Peyer's patch (tissue), 4 donors: ENCODE results near the gene KMT5B. TPM values are rescaled to one million over a fixed set of nuclear protein-coding genes. Genes with fewer than 3 reads are reported as not detected.

ENCODE experiments used
- DNase-seq, 3 donors: peaks; one replicate each; pipeline ENCODE4 v3.0.0-alpha.2; 2017 to 2019
- H3K27ac ChIP-seq, 4 donors: fragments of 200-600 bp; sonication (generic); one replicate each; pipeline ENCODE4 v1.5.1; 2016 to 2019
- H3K27me3 ChIP-seq, 2 donors: fragments of 200-600 bp; sonication (generic); one replicate each; pipeline ENCODE4 v1.5.1; 2019
- H3K36me3 ChIP-seq, 3 donors: fragments of 200-600 bp; sonication (generic); one replicate each; pipeline ENCODE4 v1.5.1; 2016 to 2019
- H3K4me1 ChIP-seq, 4 donors: fragments of 200-600 bp; sonication (generic); one replicate each; pipeline ENCODE4 v1.5.1; 2016 to 2019
- H3K4me3 ChIP-seq, 4 donors: fragments of 200-600 bp; sonication (generic); 1 replicate in 3 of 4; 2 replicates in 1 of 4; pipeline ENCODE4 v1.5.1; 2016 to 2019; ENCODE audit warnings: mild to moderate bottlenecking in 1 of 4
- H3K9me3 ChIP-seq, 4 donors: fragments of 200-600 bp; sonication (generic); one replicate each; pipeline ENCODE4 v1.5.1; 2016 to 2019; ENCODE audit warnings: mild to moderate bottlenecking in 1 of 4
- CTCF ChIP-seq, 6 experiments: fragments of 450-650 bp in 4 of 6; fragments of 200-600 bp in 2 of 6; sonication (generic) in 1 of 6; IDR thresholded peaks; one replicate each; pipeline ENCODE4 v1.5.1; 2017 to 2019; ENCODE audit warnings: antibody characterized with exemption in 6 of 6, mild to moderate bottlenecking in 3 of 6, moderate library complexity in 1 of 6
- POLR2A ChIP-seq, 2 donors: fragments of 450-650 bp; IDR thresholded peaks; one replicate each; pipeline ENCODE4 v1.5.1; 2017; ENCODE audit warnings: antibody characterized with exemption in 2 of 2, mild to moderate bottlenecking in 2 of 2, moderate library complexity in 2 of 2
- total RNA-seq, 4 donors: library from RNA; depleted of rRNA; stranded (reverse); fragments of >200 nt; gene quantifications; one replicate each; pipeline ENCODE4 v1.1.0, GENCODE V29; 2016

KMT5B gene
- total RNA-seq, 4 donors from 2014 or later: 55.3 to 74.8 (median 60.3) TPM

DNA sequence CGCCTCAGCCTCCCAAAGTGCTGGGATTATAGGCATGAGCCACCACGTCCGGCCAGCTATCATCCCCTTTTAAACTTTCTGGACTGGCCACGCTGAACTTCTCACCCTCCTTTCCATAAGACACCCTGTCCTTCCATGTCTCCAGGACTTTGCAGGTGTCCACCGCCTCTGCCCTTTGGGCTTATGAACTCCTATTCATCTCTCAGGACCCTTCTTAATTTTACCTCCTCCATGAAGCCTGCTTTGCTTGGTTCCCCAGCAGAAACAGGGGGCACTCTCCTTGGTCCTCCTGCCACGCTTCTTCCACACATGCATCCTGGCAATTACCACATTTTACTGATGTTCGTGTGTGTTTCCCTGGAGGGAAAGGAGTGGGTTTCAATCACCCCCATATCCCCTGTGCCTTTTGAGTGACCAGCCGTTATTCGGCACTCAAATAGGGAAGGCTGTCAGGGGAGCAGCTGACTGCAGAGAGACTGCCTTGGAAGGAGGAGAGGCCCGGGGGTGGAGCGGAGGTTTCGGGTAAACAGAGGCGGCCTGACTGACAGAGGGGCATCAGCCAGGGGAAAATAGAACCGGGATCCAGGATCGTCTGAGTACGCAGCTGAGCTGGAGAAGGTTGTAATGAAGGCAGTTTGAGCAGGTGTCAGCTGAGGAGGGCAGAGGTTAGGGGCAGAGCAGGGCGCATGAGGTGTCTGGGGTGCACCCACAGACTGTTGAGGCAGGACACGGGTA is 64.9 kb downstream of the KMT5B start:
- H3K4me1 ChIP-seq: peaks cover 0 to 29% (median 6%) of the 10 kb centered on the region in 4 donors
- H3K9me3 ChIP-seq: no peaks in the 10 kb centered on the region
- DNase-seq: no peak
- no peak overlapping the region for H3K27ac ChIP-seq
- H3K4me3 ChIP-seq: no peak overlapping the region
- TF ChIP-seq POLR2A (IDR thresholded peaks at IDR 0.05): no peak
- no peak for TF ChIP-seq CTCF (IDR thresholded peaks at IDR 0.05)
- no peaks in the 10 kb centered on the region for H3K36me3 ChIP-seq
- H3K27me3 ChIP-seq: no peaks in the 10 kb centered on the region

- H3K4me3 ChIP-seq: no peak overlapping the region
- no peaks in the 10 kb centered on the region for H3K36me3 ChIP-seq
- H3K4me1 ChIP-seq: peaks cover 4 to 29% (median 6%) of the 10 kb centered on the region in 4 donors
- peak overlapping the region in 3 of 4 donors; percentile 84 to 98 (median 92) for H3K27ac ChIP-seq
- TF ChIP-seq CTCF (IDR thresholded peaks at IDR 0.05): no peak
- peak; percentile 74 to 84 for TF ChIP-seq POLR2A (IDR thresholded peaks at IDR 0.05)
- DNase-seq: peak in 2 of 3 donors; percentile 82 to 86
- no peaks in the 10 kb centered on the region for H3K27me3 ChIP-seq
- H3K9me3 ChIP-seq: no peaks in the 10 kb centered on the region
Observed at GRCh38 chr11:68146704-68147474, 66.2 kb downstream of the KMT5B start.

GRCh38 chr11:68146010-68146540 is 67.0 kb downstream of the KMT5B start:
- TF ChIP-seq POLR2A (IDR thresholded peaks at IDR 0.05): peak; percentile 63 to 83
- no peak for TF ChIP-seq CTCF (IDR thresholded peaks at IDR 0.05)
- H3K27ac ChIP-seq: peak overlapping the region in 3 of 4 donors; percentile 84 to 98 (median 92)
- peaks cover 5 to 29% (median 7%) of the 10 kb centered on the region in 4 donors for H3K4me1 ChIP-seq

GRCh38 chr11:68145120-68145866 is 67.8 kb downstream of the KMT5B start:
- no peaks in the 10 kb centered on the region for H3K36me3 ChIP-seq
- no peaks in the 10 kb centered on the region for H3K9me3 ChIP-seq
- no peak overlapping the region for H3K4me3 ChIP-seq
- peaks cover 5 to 29% (median 7%) of the 10 kb centered on the region in 4 donors for H3K4me1 ChIP-seq
- no peaks in the 10 kb centered on the region for H3K27me3 ChIP-seq
- DNase-seq: peak in 1 of 3 donors; percentile 70
- TF ChIP-seq CTCF (IDR thresholded peaks at IDR 0.05): no peak
- TF ChIP-seq POLR2A (IDR thresholded peaks at IDR 0.05): no peak
- peak overlapping the region in 3 of 4 donors; percentile 63 to 98 (median 92) for H3K27ac ChIP-seq

More at GRCh38 chr11:68146010-68146540, 67.0 kb downstream of the KMT5B start:
- no peaks in the 10 kb centered on the region for H3K9me3 ChIP-seq
- peak; percentile 42 to 97 (median 96) for DNase-seq
- H3K27me3 ChIP-seq: no peaks in the 10 kb centered on the region
- no peak overlapping the region for H3K4me3 ChIP-seq
- H3K36me3 ChIP-seq: no peaks in the 10 kb centered on the region

- H3K27ac ChIP-seq: no peak overlapping the region
- no peaks in the 10 kb centered on the region for H3K27me3 ChIP-seq
- no peak overlapping the region for H3K4me3 ChIP-seq
- peaks cover 5 to 26% (median 7%) of the 10 kb centered on the region in 4 donors for H3K4me1 ChIP-seq
- H3K36me3 ChIP-seq: no peaks in the 10 kb centered on the region
- no peaks in the 10 kb centered on the region for H3K9me3 ChIP-seq
- no peak for TF ChIP-seq POLR2A (IDR thresholded peaks at IDR 0.05)
- TF ChIP-seq CTCF (IDR thresholded peaks at IDR 0.05): no peak
- DNase-seq: no peak
Observed at GRCh38 chr11:68143310-68143689, 69.8 kb downstream of the KMT5B start.
